WERI-Rb-1 (cell line): Measurements from ENCODE around the gene NTRK1.
A peak's percentile ranks its signal among the peaks of the same experiment; 100 is the strongest.

Source experiments
- DNase-seq: peaks from one replicate; pipeline ENCODE4 v3.0.0-alpha.2; 2020
- H3K27ac ChIP-seq: fragments of 250-450 bp; sonication (Bioruptor Pico); 2 replicates; pipeline ENCODE4 v1.5.1; 2020; ENCODE audit warnings: mild to moderate bottlenecking, moderate library complexity
- H3K27me3 ChIP-seq: fragments of 250-450 bp; sonication (Bioruptor Pico); 2 replicates; pipeline ENCODE4 v1.5.1; 2021; ENCODE audit warnings: mild to moderate bottlenecking, low read depth, moderate library complexity; ENCODE audit not compliant: insufficient read depth, severe bottlenecking
- H3K36me3 ChIP-seq: fragments of 250-450 bp; sonication (Bioruptor Pico); 2 replicates; pipeline ENCODE4 v1.5.1; 2020; ENCODE audit warnings: mild to moderate bottlenecking, moderate library complexity
- H3K4me3 ChIP-seq: 2 replicates; pipeline ENCODE4 v1.5.1; 2011; ENCODE audit warnings: low read depth, mild to moderate bottlenecking, control low read depth, low read length
- H3K9me3 ChIP-seq: fragments of 250-450 bp; sonication (Bioruptor Pico); 2 replicates; pipeline ENCODE4 v1.5.1; 2021; ENCODE audit warnings: mild to moderate bottlenecking, moderate library complexity; ENCODE audit not compliant: severe bottlenecking
- CTCF ChIP-seq: IDR thresholded peaks from 2 replicates; pipeline ENCODE4 v1.5.1; 2011; ENCODE audit warnings: low read depth, mild to moderate bottlenecking, control low read depth, inconsistent platforms, low read length

The NTRK1 gene

GRCh38 chr1:156814571-156815260 is 45.9 kb upstream of the NTRK1 start:
- Histone ChIP-seq H3K4me3 (peak overlapping the region; percentile 65), H3K27ac (peak overlapping the region; percentile 95)

GRCh38 chr1:156815307-156815826 is 45.3 kb upstream of the NTRK1 start:
- TF ChIP-seq CTCF, result peak; percentile 41; the same call in 1 of the 2 replicates
- peak overlapping the region; percentile 17 for H3K4me3 ChIP-seq
- peak; percentile 97 for DNase-seq
- no peaks in the 10 kb centered on the region for H3K9me3 ChIP-seq
- no peaks in the 10 kb centered on the region for H3K27me3 ChIP-seq
- H3K36me3 ChIP-seq, result peaks cover 24% of the 10 kb centered on the region
- peak overlapping the region; percentile 95 for H3K27ac ChIP-seq

More at GRCh38 chr1:156814571-156815260, 45.9 kb upstream of the NTRK1 start:
- no peak for TF ChIP-seq CTCF
- no peak for DNase-seq
- Histone ChIP-seq H3K36me3 (peaks cover 30% of the 10 kb centered on the region), H3K27me3 (no peaks in the 10 kb centered on the region), H3K9me3 (no peaks in the 10 kb centered on the region)

GRCh38 chr1:156815961-156816422 is 44.7 kb upstream of the NTRK1 start:
- H3K9me3 ChIP-seq, result no peaks in the 10 kb centered on the region
- H3K4me3 ChIP-seq, result peak overlapping the region; percentile 17
- H3K27me3 ChIP-seq, result no peaks in the 10 kb centered on the region
- no peak for TF ChIP-seq CTCF
- peak; percentile 60 for DNase-seq
- H3K36me3 ChIP-seq, result peaks cover 17% of the 10 kb centered on the region
- H3K27ac ChIP-seq, result peak overlapping the region; percentile 95

- Histone ChIP-seq H3K4me3 (peak within 1 kb of the TSS; percentile 17), H3K27me3 (no peaks in the 10 kb centered on the region), H3K27ac (peak within 1 kb of the TSS; percentile 95), H3K9me3 (no peaks in the 10 kb centered on the region), H3K36me3 (peaks cover 14% of the 10 kb centered on the region)
- peak; percentile 82 for DNase-seq
- no peak for TF ChIP-seq CTCF
Measured at GRCh38 chr1:156816561-156817328, 43.9 kb upstream of the NTRK1 start, which contains the start of gene SH2D2A. Gene SH2D2A (minus strand): TSS chr1:156816848. CDS start chr1:156816708, 140 bp downstream.

- no peaks in the 10 kb centered on the region for H3K27me3 ChIP-seq
- no peaks in the 10 kb centered on the region for H3K9me3 ChIP-seq
- no peak for TF ChIP-seq CTCF
- H3K27ac ChIP-seq, result no peak overlapping the region
- no peak for DNase-seq
- H3K4me3 ChIP-seq, result no peak overlapping the region
- no peaks in the 10 kb centered on the region for H3K36me3 ChIP-seq
Measured at GRCh38 chr1:156821801-156822200, 38.9 kb upstream of the NTRK1 start.
